GM06990 (cell line): Measurements from ENCODE around the gene TMCC1.
"Not testable (repeated sequence)": the region's sequence is repeated elsewhere in the genome, so short reads cannot be mapped to it uniquely, and the experiment has no call there.

Source experiments
- DNase-seq: peaks from one replicate; pipeline ENCODE4 v3.0.0-alpha.2; 2011; ENCODE audit not compliant: insufficient read length; ENCODE audit errors: extremely low read depth
- H3K27me3 ChIP-seq: replicated peaks from 2 replicates; pipeline ENCODE4 v1.6.0; 2011; ENCODE audit warnings: low read length; ENCODE audit not compliant: control insufficient read depth, insufficient read depth
- H3K36me3 ChIP-seq: 2 replicates; pipeline ENCODE4 v1.5.1; 2011; ENCODE audit warnings: low read length; ENCODE audit not compliant: control insufficient read depth, insufficient read depth
- H3K4me3 ChIP-seq: replicated peaks from 2 replicates; pipeline ENCODE4 v1.5.1; 2011; ENCODE audit warnings: low read depth, mild to moderate bottlenecking, control low read depth, low read length
- CTCF ChIP-seq: IDR thresholded peaks from 2 replicates; pipeline ENCODE4 v1.5.1; 2011; ENCODE audit warnings: low read length, control low read depth, mild to moderate bottlenecking, inconsistent platforms; ENCODE audit not compliant: insufficient read depth, poor library complexity, severe bottlenecking

Gene TMCC1

GRCh38 chr3:129892486-129892856, 1.0 kb downstream of the TMCC1 start:
- H3K36me3 ChIP-seq, result no peaks in the 10 kb centered on the region
- no peaks in the 10 kb centered on the region for H3K27me3 ChIP-seq
- DNase-seq, result no peak
- H3K4me3 ChIP-seq, result peak overlapping the region; percentile 77
- TF ChIP-seq CTCF, result no peak

- DNase-seq, result no peak
- no peaks in the 10 kb centered on the region for H3K27me3 ChIP-seq
- H3K36me3 ChIP-seq, result no peaks in the 10 kb centered on the region; the same call in 1 of the 2 replicates
- TF ChIP-seq CTCF, result no peak
- H3K4me3 ChIP-seq, result no peak overlapping the region
Measured at GRCh38 chr3:129890891-129891290, 2.6 kb downstream of the TMCC1 start.

GRCh38 chr3:129890125-129890524, 3.4 kb downstream of the TMCC1 start:
- Histone ChIP-seq H3K36me3 (no peaks in the 10 kb centered on the region; the same call in 1 of the 2 replicates), H3K27me3 (no peaks in the 10 kb centered on the region), H3K4me3 (no peak overlapping the region)
- DNase-seq, result peak; percentile 8
- no peak for TF ChIP-seq CTCF

GRCh38 chr3:129888771-129889170, 4.7 kb downstream of the TMCC1 start:
- DNase-seq, result no peak
- no peak for TF ChIP-seq CTCF

GRCh38 chr3:129881261-129881660, 12.2 kb downstream of the TMCC1 start:
- TF ChIP-seq CTCF, result no peak
- H3K4me3 ChIP-seq, result no peak overlapping the region
- H3K36me3 ChIP-seq, result no peaks in the 10 kb centered on the region; the same call in 1 of the 2 replicates
- H3K27me3 ChIP-seq, result no peaks in the 10 kb centered on the region
- DNase-seq, result no peak

More at GRCh38 chr3:129888771-129889170, 4.7 kb downstream of the TMCC1 start:
- no peaks in the 10 kb centered on the region for H3K27me3 ChIP-seq
- no peaks in the 10 kb centered on the region; the same call in 1 of the 2 replicates for H3K36me3 ChIP-seq
- no peak overlapping the region for H3K4me3 ChIP-seq

GRCh38 chr3:129878355-129878754, 15.2 kb downstream of the TMCC1 start:
- no peaks in the 10 kb centered on the region; the same call in 1 of the 2 replicates for H3K36me3 ChIP-seq
- no peak overlapping the region for H3K4me3 ChIP-seq
- no peaks in the 10 kb centered on the region for H3K27me3 ChIP-seq
- TF ChIP-seq CTCF, result no peak
- no peak for DNase-seq

- not testable (repeated sequence) for DNase-seq, H3K27me3 ChIP-seq, H3K36me3 ChIP-seq, H3K4me3 ChIP-seq
Measured at GRCh38 chr3:129874479-129874878, 19.0 kb downstream of the TMCC1 start.
